Measurements from ENCODE around the gene CELSR1.

DNA sequence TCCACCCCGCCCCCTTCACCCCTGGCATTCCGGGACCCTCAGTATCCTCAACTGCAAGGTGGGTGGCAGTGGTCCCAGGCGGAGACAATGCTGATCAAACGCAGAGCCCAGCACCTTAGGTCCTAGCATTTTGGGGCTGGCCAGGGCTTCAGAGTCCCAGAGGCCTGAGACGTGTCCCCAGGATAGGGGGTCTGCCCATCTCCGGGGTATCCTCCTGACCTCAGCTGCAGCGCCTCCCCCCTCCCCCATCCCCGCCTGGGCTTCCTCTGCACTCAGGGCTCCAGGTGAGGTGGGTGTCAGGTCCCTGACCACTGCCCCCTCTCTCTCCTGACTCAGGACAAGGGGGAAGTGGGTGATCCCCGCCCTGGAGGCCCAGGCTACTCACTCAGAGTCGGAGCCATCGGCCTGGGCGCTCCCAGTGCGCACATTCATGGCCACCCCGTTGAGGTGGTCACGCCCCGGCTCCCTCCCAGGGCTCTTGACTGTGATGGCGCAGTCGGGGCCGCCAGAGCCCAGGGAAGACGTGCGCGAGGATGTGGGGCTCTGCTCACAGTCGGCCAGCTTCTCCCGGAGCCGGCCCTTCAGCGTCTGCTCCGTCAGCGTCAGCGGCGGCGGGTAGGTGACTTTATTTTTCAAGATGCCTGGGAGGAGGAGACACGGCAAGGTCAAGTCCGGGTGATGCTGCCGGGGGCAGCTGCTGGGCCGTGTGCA lies 173.7 kb downstream of the CELSR1 start:
- TF ChIP-seq EZH2 (IDR thresholded peaks at IDR 0.05; ENCODE audit: insufficient read depth, low read length), result no peak
- TF ChIP-seq, protein P1, sequence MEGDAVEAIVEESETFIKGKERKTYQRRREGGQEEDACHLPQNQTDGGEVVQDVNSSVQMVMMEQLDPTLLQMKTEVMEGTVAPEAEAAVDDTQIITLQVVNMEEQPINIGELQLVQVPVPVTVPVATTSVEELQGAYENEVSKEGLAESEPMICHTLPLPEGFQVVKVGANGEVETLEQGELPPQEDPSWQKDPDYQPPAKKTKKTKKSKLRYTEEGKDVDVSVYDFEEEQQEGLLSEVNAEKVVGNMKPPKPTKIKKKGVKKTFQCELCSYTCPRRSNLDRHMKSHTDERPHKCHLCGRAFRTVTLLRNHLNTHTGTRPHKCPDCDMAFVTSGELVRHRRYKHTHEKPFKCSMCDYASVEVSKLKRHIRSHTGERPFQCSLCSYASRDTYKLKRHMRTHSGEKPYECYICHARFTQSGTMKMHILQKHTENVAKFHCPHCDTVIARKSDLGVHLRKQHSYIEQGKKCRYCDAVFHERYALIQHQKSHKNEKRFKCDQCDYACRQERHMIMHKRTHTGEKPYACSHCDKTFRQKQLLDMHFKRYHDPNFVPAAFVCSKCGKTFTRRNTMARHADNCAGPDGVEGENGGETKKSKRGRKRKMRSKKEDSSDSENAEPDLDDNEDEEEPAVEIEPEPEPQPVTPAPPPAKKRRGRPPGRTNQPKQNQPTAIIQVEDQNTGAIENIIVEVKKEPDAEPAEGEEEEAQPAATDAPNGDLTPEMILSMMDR (IDR thresholded peaks at IDR 0.05; ENCODE audit: insufficient read depth, low read depth, low read length), result no peak
